Frontal cortex (tissue), 4 donors: Measurements from ENCODE around the gene FXYD5. TPM values are rescaled to one million over a fixed set of nuclear protein-coding genes. Genes with fewer than 3 reads are reported as not detected.
A peak's percentile ranks its signal among the peaks of the same experiment; 100 is the strongest.
"Not testable (repeated sequence)": the region's sequence is repeated elsewhere in the genome, so short reads cannot be mapped to it uniquely, and the experiment has no call there.

ENCODE experiments used
- DNase-seq, 2 donors: peaks; one replicate each; pipeline ENCODE4 v3.0.0; 2012; ENCODE audit warnings: low spot score in 2 of 2
- FAIRE-seq: peaks from 2 replicates; lab custom pipeline; 2012; peaks lifted over from hg19 to GRCh38; lab: Jason Lieb, UNC
- total RNA-seq: library from RNA; depleted of rRNA; stranded (reverse); fragments of >200 nt; gene quantifications from one replicate; pipeline ENCODE4 v1.2.3, GENCODE V29; 2014
- donor health status: control.
- donor health status: control.
- donor health status: control.

Gene FXYD5
- total RNA-seq, 1 donor from 2014 or later = not detected

DNA sequence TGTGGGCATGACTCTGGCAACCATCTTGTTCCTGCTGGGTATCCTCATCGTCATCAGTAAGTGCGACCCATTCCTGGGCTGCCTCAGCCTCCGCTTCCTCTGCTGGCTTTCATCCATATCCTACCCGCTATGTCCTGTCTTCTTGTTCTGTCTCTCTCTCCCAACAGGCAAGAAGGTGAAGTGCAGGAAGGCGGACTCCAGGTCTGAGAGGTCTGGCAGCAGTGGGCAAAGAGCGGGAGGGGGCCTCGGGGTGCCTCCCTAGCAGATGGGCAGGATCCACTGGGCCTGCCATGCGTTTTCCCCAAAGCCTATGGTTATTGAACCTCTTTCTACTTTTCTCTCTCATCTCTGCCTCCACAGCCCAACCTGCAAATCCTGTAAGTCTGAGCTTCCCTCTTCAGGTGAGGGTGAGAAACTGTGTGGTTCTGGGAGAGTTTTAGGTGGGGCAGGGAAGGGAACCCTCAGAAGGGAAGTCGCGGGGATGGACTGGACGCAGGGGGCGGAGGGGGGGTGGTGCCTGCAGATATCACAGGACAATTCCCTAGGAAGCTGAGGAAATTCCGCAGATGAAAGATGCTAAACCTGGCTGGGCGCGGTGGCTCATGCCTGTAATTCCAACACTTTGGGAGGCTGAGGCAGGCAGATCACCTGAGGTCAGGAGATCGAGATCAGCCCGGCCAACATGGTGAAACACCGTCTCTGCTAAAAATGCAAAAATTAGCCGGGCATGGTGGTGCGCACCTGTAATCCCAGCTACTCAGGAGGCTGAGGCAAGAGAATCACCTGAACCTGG is 3.1 kb upstream of the FXYD5 start:
- DNase-seq = peak in 1 of 2 donors; percentile 10
- FAIRE-seq = no peak

DNA sequence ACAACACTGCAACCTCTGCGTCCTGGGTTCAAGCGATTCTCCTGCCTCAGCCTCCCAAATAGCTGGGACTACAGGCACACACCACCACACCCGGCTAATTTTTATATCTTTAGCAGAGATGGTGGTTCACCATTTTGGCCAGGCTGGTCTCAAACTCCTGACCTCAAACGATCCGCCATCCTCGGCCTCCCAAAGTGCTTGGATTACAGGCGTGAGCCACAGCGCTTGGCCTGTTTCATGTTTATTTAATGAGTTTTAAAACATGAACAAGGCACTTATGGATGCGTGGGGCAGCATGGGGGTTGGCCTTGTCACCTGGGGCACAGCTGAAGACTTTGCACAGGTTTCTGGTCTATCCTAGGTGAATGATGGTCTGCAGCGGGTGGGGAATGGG is 1.4 kb upstream of the FXYD5 start:
- not testable (repeated sequence) for DNase-seq, FAIRE-seq

DNA sequence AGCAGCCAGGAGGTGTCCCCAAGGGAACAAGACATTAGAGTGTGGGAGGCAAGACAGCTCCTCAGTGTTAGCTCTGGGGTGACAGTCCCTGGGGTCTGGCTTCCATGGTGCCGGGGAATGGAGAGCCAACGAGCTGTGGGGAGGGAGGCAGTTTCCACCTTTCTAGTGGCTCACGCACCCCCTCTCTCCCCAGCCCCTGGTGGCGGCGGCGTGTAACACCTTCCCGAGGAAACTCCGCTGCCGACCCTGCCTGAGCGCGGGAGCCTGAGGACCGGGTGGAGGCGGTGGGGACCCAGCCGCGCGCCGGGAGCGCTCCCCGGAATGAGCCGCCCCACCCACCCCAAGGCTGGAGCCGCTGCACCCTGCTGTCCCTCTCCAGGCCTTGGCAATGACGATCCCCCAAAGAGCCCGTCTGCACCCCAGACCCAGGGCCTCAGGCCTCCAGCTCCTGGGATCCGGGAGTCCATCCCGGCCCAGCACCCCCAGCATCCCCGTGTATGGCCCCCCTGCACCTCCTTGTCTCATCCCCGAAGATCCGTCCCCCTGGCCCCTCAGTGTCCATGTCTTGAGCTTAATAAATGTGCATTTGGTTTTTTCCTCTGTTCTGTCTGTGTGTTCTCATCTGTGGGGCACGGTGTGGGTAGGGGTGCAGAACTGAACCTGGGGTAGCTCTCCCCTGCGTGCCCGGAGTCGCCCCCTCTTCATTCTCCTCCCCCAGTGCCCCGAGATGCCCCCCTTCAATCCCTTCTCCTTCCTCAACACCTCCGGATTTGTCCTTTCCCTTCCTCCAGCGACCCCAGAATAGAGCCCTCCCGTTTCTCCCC is 622 bp upstream of the FXYD5 start:
- FAIRE-seq (no peak), DNase-seq (no peak)

DNA sequence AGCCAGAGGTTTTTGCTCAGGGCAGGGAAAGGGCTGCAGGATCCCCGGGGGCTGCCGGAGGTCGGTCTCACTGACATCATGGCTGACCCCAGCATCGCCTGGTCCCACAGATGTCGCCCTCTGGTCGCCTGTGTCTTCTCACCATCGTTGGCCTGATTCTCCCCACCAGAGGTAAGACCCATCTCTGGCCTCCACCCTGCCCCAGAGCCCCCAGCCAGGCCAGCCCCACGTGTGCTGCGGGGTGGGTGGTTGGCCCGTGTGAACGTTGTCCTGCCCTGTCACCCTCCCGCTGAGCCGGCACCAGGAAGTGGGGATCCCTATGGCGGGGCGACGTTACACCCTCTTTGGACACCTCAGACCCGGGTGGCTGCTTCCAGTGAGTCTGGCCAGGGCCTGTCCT is 906 bp downstream of the FXYD5 start:
- DNase-seq (peak in 1 of 2 donors; percentile 12), FAIRE-seq (no peak)

DNA sequence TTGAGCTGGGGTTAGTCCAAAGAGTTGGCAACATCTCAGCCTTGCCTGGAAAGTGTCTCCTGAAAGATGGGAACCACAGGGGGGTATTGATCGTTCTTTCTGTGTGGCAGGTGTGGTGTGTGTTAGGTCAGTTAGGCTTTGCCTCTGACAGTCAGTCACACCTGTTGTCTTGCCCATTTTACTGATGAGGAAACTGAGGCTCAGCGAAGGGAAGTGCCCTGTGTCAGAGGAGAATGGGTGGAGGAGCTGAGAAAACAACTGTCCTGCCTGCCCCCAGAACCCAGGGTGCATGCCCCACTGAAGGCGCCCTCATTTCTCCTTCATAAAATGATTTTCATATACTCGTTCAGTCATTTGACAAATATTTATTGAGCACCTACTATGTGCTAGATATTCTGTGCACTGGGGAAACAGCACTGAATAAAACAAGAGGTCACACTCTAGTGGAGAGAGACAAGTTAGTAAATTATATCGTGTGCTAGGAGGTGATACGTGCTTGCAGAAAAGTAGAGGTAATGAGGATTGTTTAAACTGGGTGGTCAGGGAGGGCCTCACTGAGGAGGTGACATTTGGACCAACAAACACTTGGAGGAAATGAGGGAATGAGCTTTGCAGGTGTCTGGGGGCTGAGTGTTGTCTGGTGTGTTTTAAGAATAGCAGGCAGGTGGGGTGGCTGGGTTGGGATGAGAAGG is 1.6 kb downstream of the FXYD5 start:
- no peak for FAIRE-seq
- no peak for DNase-seq

DNA sequence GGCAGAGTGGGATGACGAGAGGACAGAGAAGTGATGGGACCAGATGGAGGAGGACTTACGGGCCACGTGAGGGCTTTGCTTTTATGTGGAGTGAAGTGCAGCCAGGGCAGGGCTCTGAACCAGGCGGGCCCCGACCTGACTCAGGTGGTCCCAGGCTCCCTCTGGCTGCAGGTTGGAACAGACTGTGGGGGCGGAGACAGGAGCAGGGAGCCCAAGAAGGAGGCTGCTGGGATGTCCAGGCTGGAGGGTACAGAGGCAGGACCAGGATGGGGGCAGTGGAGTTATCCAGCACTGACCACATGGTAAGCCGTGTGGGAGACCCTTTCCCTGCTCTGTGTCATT is 2.1 kb downstream of the FXYD5 start:
- no peak for DNase-seq

DNA sequence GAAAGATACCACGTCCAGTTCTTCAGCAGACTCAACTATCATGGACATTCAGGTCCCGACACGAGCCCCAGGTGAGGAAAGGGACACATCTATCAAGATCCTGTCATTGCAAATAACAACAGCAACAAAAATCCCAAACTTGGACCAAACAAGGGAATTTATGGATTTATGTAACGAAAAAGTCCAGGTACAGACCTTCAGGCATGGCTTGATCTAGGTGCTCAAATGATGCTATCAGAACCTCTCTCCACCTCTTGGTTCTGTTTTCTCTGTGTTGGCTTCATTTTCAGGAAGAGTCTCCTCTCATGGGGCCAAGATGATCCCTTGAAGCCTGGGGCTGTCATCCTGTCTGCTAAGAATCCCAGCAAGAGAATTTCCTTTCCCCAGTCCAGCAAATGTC is 2.9 kb downstream of the FXYD5 start:
- FAIRE-seq = no peak
- no peak for DNase-seq

More for the DNA sequence above, 2.1 kb downstream of the FXYD5 start:
- no peak for FAIRE-seq

DNA sequence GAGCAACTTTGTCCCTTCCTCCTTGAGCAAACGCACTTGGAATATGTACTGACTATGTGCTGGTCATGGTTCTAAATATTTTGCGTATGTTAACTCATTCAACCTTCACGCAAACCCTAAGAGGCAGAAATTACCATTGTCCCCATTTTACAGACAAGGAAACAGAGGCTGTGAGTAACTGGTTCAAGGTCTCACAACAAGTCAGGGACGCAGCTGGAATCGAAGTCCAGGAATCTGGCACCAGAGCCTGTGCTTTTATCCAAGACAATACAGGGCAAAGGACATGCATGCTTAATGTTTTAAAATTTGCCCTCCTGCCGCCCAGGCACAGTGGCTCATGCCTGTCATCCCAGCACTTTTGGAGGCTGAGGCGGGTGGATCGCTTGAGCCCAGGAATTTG is 5.1 kb downstream of the FXYD5 start:
- FAIRE-seq = no peak
- DNase-seq = no peak

DNA sequence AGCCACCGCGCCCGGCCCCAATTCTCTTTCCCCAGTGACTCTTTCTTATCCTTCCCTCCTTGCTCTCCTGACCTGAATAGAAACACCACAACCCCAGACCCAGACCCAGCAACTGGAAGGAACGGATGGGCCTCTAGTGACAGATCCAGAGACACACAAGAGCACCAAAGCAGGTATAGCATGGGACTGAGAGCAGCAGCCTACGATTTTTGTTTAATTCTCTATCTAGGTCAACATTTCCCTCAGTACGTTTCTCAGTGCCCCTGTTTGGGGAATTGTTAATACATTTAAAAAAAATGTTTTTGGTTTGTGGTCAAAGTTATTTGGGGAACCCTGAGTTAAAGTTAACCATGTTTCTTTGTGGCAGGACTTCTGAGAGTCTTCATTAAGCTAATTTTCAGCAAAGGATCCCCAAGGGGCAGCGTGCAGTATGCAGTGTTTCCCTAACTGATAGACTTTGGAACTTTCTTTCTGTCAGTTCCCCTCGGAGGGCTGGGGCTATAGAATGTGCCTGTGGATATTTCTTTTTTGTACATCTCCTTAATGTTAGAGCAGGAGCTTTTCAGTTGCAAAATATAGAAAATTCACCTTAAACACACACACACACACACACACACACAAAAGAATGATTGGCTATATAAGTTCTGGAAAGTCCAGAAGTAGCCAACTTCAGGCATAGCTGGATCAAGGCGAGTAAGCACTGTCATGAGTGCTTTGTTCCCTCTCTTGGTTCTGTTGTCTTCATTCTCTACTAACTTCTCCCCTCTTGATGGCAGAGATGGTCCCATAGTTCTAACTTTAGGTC is 6.3 kb downstream of the FXYD5 start:
- DNase-seq = no peak
- FAIRE-seq = no peak

DNA sequence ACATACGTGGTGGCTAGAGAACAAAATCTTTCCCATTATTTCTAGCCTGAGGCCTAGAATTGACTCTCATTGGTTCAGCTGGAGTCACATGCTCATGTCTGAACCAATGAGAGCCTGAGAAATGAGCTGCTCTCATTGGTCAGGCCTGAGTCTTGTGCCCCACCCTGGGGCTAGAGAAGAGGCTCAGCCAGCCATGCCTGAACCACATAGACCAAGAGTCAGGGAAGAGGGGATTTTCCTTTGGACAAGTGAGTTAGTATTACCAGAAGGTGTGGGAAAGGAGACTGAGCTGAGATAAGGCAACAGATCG is 6.9 kb downstream of the FXYD5 start:
- FAIRE-seq = no peak
- no peak for DNase-seq

DNA sequence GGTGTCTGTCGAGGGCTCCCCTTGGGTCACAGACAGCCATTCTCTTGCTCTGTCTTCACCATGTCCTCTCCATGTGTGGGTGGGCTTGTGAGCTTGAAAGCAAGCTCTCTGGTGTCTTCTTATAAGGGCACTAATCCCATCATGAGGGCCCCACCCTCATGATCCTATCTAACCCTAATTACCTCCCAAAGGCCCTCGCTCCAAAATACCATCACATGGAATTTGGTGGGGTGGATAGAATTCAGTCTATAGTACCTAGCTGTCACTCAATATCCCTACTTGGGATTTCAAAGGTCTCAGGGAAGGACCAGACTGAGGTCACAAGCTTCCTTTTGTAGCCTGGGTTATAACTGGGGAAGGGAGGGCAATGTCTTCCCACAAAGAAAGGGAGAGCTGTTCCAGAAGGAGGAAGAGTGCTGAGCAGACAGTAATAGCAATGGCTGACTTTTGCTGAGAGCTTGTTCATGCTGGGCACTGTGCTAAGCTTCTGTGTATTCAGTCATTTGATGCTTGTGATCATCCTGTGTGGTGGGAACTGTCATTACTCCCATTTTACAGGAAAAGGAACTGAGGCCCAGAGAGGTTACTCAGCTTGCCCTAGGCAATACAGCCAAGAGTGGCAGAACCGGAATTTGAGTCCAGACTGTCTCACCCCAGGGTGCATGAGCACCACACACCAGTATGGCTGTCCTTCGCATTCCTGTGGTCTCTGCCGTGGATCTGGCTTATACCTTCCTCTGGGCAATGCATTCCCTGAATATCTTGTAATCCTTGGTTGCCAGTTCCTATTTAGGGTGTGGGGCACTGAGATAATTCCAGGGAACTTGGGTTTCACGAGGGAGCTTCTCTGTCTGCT is 8.2 kb downstream of the FXYD5 start:
- FAIRE-seq (no peak), DNase-seq (no peak)

DNA sequence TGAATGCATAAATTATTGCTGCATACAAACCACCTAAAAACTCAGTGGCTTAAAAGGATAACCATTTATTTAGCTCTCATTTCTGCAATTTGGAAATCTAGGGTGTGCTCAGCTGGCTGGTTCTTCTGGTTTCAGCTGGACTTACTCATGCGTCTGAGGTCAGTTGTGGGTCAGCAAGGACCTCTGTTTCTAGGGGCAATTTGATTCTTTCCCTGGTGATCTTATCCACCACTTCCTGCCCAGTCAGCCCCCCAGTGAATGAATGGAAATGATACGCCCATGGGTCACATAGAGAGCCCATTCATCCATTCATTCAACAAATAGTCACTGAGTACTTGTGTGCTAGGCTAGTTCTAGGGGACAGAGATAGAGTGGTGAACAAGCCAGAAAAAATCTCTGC is 9.9 kb downstream of the FXYD5 start:
- no peak for DNase-seq
- FAIRE-seq = no peak

DNA sequence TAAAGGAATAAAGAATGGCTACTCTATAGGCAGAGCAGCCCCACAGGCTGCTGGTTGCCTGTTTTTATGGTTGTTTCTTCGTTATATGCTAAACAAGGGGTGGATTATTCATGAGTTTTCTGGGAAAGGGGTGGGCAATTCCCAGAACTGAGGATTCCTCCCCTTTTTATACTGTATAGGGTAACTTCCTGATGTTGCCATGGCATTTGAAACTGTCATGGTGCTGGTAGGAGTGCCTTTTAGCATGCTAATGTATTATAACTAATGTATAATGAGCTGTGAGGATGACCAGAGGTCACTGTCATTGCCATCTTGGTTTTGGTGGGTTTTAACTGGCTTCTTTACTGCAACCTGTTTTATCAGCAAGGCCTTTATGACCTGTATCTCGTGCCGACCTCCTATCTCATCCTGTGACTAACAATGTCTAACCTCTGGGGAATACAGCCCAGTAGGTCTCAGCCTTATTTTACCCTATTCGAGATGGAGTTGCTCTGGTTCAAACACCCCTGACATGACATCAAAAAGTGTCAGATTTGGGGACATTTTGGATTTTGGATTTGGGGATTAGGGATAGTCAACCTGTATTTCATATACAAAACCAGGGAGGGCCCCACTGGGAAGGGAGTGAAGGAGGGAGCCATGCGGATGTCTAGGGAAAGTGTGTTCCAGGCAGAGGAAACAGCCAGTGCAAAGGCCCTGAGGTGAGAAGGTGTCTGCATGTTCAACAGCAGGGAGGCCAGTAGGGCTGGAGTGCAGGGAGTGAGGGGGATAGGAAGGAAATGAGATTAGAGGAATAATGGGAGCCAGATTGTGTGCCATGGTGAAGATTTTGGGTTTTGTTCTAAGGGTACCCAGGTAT is 10.9 kb downstream of the FXYD5 start:
- no peak for FAIRE-seq
- DNase-seq = no peak

DNA sequence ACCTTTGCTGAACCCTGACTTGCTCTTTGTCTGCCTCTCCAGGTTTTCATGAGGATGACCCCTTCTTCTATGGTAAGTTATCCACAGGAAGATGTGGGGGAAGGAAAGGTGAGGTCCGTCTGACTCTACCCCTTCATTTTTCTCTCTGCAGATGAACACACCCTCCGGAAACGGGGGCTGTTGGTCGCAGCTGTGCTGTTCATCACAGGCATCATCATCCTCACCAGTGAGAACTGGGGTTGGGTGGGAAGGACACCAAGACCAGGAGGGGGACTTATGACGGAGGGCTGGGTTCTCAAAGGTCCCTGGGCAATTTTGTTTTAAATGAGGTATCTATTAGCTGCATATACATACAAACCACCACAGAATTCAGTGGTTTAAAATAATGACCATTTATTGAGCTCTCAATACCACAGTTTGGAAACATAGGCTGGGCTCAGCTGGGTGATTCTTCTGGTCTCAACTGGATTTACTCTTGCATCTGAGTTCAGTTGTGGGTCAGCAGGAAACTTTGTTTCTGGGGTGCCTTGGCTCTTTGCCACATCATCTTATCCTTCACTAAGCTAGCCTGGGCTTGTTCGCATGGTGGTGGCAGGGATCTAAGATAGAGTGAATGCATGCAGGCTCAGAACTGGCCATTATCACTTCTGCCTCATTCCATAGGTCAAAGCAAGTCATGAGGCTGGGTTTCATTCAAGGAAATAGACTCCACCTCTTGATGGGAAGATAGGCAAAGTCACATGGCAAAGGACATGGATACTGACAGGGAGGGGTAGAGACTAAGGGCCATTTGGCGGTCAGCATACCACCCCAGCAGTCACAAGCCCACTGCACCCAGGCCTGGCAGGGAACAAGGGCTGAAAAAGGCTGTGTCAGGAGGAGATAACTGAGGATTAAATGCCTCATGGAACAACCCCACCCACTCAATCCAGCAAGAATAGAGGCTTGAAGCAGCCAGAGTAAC is 11.8 kb downstream of the FXYD5 start:
- DNase-seq (no peak), FAIRE-seq (no peak)

DNA sequence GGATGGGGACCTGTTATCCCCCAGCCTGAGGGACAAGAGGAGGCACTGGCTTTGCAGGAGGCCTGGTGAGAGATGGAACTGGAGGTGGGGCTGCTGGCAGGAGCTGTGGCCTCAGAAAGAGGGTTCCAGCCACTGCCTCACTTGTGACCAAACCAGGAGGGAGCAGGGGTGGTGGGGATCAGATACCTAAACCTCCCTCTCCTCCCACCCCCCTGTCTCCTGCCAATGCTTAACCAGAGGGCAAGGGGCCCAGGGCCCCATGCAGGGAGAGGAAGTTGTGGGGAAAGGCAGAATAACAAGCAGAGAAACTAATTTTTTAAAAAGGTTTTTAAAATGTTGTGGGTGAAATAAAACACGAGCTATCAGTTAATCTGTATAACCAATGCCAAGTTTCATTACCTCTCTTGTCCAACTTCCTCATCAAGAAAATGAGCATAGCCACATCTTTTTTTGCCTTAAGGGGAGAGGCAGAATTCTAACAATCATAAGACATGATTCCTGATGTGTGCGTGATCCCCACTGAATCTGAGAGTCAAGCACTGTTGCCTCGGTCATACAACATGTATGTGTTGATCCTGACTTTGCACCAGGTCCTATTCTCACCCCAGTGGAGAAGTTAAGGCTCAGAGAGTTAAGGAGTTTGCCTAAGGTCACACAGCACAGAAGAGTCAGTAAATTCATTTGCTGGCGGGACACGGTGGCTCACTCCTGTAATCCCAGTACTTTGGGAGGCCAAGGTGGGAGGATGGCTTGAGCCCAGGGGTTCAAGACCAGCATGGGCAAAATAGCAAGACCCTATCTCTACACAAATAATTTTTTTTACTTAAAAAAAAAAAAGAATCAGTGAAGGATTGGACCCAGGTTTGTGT is 12.9 kb downstream of the FXYD5 start:
- DNase-seq (no peak), FAIRE-seq (no peak)

DNA sequence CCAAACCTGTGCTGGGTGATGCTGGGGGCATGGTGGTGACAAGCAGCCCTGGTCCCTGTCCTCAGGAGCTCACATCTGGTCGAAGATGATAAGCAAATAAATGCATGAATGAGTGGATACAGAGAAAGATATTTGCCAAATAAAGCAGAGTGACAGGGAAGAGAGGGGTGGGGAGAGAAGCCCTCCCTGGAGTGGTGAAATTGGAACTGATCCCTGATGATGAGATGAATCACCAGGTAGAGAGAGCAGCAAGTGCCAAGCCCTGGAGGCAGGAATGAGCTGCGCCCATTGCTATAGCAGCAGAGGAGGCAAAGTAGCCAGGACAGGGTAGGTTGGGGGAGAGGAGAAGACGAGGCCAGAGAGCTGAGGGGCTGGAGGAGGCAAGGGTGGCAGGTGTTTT is 13.7 kb downstream of the FXYD5 start:
- FAIRE-seq = no peak
- DNase-seq = no peak
